MG63 (cell line): ENCODE results near the gene VIM. TPM values are rescaled to one million over a fixed set of nuclear protein-coding genes. Genes with fewer than 3 reads are reported as not detected.
"Not testable (repeated sequence)": the region's sequence is repeated elsewhere in the genome, so short reads cannot be mapped to it uniquely, and the experiment has no call there.

ENCODE experiments used
- DNase-seq: peaks from one replicate; pipeline ENCODE4 v3.0.0-alpha.2; 2020
- H3K27me3 ChIP-seq: fragments of 250-450 bp; sonication (Bioruptor Pico); 2 replicates; pipeline ENCODE4 v1.5.1; 2020; ENCODE audit warnings: mild to moderate bottlenecking, moderate library complexity
- H3K36me3 ChIP-seq: fragments of 250-450 bp; sonication (Bioruptor Pico); 2 replicates; pipeline ENCODE4 v1.5.1; 2020; ENCODE audit warnings: mild to moderate bottlenecking, moderate library complexity
- H3K4me3 ChIP-seq: fragments of 250-450 bp; sonication (Bioruptor Pico); 2 replicates; pipeline ENCODE4 v1.5.1; 2020; ENCODE audit warnings: mild to moderate bottlenecking, moderate library complexity
- H3K9me3 ChIP-seq: fragments of 250-450 bp; sonication (Bioruptor Pico); 2 replicates; pipeline ENCODE4 v1.5.1; 2020; ENCODE audit warnings: mild to moderate bottlenecking, moderate library complexity
- total RNA-seq: library from RNA; depleted of rRNA; stranded (reverse); fragments of >200 nt; shearing (Covaris generic); gene quantifications from 2 replicates; pipeline ENCODE4 v1.2.3, GENCODE V29; 2014; ENCODE audit warnings: low replicate concordance

VIM gene
- total RNA-seq, 1 experiment from 2014 or later: 6,535 TPM

GRCh38 chr10:17238445-17239291 lies 10.6 kb downstream of the VIM start:
- Histone ChIP-seq H3K27me3 (no peaks in the 10 kb centered on the region), H3K9me3 (0 out of 2 replicates have a peak, but pooled peaks cover 4% of the 10 kb centered on the region), H3K36me3 (peaks cover 42% of the 10 kb centered on the region), H3K4me3 (no peak overlapping the region)
- peak; percentile 63 for DNase-seq

- DNase-seq: no peak
- H3K36me3 ChIP-seq: peaks cover 33% of the 10 kb centered on the region
- H3K9me3 ChIP-seq: 0 out of 2 replicates have a peak, but pooled peaks cover 4% of the 10 kb centered on the region
- no peak overlapping the region for H3K4me3 ChIP-seq
- H3K27me3 ChIP-seq: no peaks in the 10 kb centered on the region
Measured at GRCh38 chr10:17239345-17240085, 11.5 kb downstream of the VIM start.

- H3K27me3 ChIP-seq: no peaks in the 10 kb centered on the region
- 0 out of 2 replicates have a peak, but pooled peaks cover 4% of the 10 kb centered on the region for H3K9me3 ChIP-seq
- DNase-seq: no peak
- peaks cover 28% of the 10 kb centered on the region for H3K36me3 ChIP-seq
- H3K4me3 ChIP-seq: no peak overlapping the region
Measured at GRCh38 chr10:17240096-17240495, 12.1 kb downstream of the VIM start.

GRCh38 chr10:17240616-17241015 lies 12.6 kb downstream of the VIM start:
- 0 out of 2 replicates have a peak, but pooled peaks cover 4% of the 10 kb centered on the region for H3K9me3 ChIP-seq
- no peaks in the 10 kb centered on the region for H3K27me3 ChIP-seq
- peaks cover 22% of the 10 kb centered on the region for H3K36me3 ChIP-seq
- H3K4me3 ChIP-seq: no peak overlapping the region
- DNase-seq: no peak

- H3K27me3 ChIP-seq: no peaks in the 10 kb centered on the region
- no peak for DNase-seq
- no peak overlapping the region for H3K4me3 ChIP-seq
- peaks cover 11% of the 10 kb centered on the region for H3K36me3 ChIP-seq
- H3K9me3 ChIP-seq: 0 out of 2 replicates have a peak, but pooled peaks cover 4% of the 10 kb centered on the region
Measured at GRCh38 chr10:17241611-17242333, 13.7 kb downstream of the VIM start.

- H3K9me3 ChIP-seq: 0 out of 2 replicates have a peak, but pooled peaks cover 4% of the 10 kb centered on the region
- H3K4me3 ChIP-seq: no peak overlapping the region
- no peaks in the 10 kb centered on the region for H3K36me3 ChIP-seq
- H3K27me3 ChIP-seq: no peaks in the 10 kb centered on the region
- DNase-seq: no peak
Measured at GRCh38 chr10:17244700-17245365, 16.8 kb downstream of the VIM start.

GRCh38 chr10:17247210-17247609 lies 19.2 kb downstream of the VIM start:
- DNase-seq: no peak
- Histone ChIP-seq H3K4me3 (no peak overlapping the region), H3K36me3 (no peaks in the 10 kb centered on the region), H3K27me3 (no peaks in the 10 kb centered on the region), H3K9me3 (no peaks in the 10 kb centered on the region)

- Histone ChIP-seq H3K27me3 (no peaks in the 10 kb centered on the region), H3K4me3 (no peak overlapping the region), H3K36me3 (no peaks in the 10 kb centered on the region), H3K9me3 (no peaks in the 10 kb centered on the region)
- DNase-seq: no peak
Measured at GRCh38 chr10:17248964-17249363, 20.9 kb downstream of the VIM start.

- Histone ChIP-seq H3K27me3 (no peaks in the 10 kb centered on the region), H3K4me3 (no peak overlapping the region), H3K9me3 (no peaks in the 10 kb centered on the region), H3K36me3 (no peaks in the 10 kb centered on the region)
- DNase-seq: no peak
Measured at GRCh38 chr10:17249820-17250219, 21.8 kb downstream of the VIM start.

- Histone ChIP-seq H3K36me3 (no peaks in the 10 kb centered on the region), H3K27me3 (no peaks in the 10 kb centered on the region), H3K4me3 (no peak overlapping the region), H3K9me3 (no peaks in the 10 kb centered on the region)
- no peak for DNase-seq
Measured at GRCh38 chr10:17250736-17251135, 22.7 kb downstream of the VIM start.

- H3K36me3 ChIP-seq, DNase-seq, H3K9me3 ChIP-seq, H3K27me3 ChIP-seq, H3K4me3 ChIP-seq: not testable (repeated sequence)
Measured at GRCh38 chr10:17254543-17255050, 26.6 kb downstream of the VIM start.

- H3K27me3 ChIP-seq: no peaks in the 10 kb centered on the region
- no peak overlapping the region for H3K4me3 ChIP-seq
- H3K9me3 ChIP-seq: no peaks in the 10 kb centered on the region
- no peaks in the 10 kb centered on the region for H3K36me3 ChIP-seq
- no peak for DNase-seq
Measured at GRCh38 chr10:17255512-17255911, 27.5 kb downstream of the VIM start.

GRCh38 chr10:17256051-17256450 lies 28.0 kb downstream of the VIM start:
- Histone ChIP-seq H3K27me3 (no peaks in the 10 kb centered on the region), H3K36me3 (no peaks in the 10 kb centered on the region), H3K4me3 (no peak overlapping the region), H3K9me3 (no peaks in the 10 kb centered on the region)
- no peak for DNase-seq

- H3K4me3 ChIP-seq: no peak overlapping the region
- H3K27me3 ChIP-seq: no peaks in the 10 kb centered on the region
- no peaks in the 10 kb centered on the region for H3K36me3 ChIP-seq
- DNase-seq: no peak
- H3K9me3 ChIP-seq: peaks cover 3% of the 10 kb centered on the region; the same call in 1 of the 2 replicates
Measured at GRCh38 chr10:17256627-17257026, 28.6 kb downstream of the VIM start.

- peak; percentile 33 for DNase-seq
Measured at GRCh38 chr10:17257466-17258321, 29.7 kb downstream of the VIM start.

More at GRCh38 chr10:17257466-17258321, 29.7 kb downstream of the VIM start:
- H3K27me3 ChIP-seq: no peaks in the 10 kb centered on the region
- H3K9me3 ChIP-seq: peaks cover 14% of the 10 kb centered on the region
- H3K36me3 ChIP-seq: no peaks in the 10 kb centered on the region
- H3K4me3 ChIP-seq: no peak overlapping the region
